Suprapubic skin (tissue), 4 donors: ENCODE data around the gene BLOC1S5. TPM values are rescaled to one million over a fixed set of nuclear protein-coding genes. Genes with fewer than 3 reads are reported as not detected.

Experiments used
- DNase-seq, 2 donors: peaks; one replicate each; pipeline ENCODE4 v3.0.0-alpha.2; 2019; ENCODE audit warnings: low spot score in 2 of 2
- H3K27ac ChIP-seq: fragments of 200-600 bp; sonication (generic); one replicate; pipeline ENCODE4 v1.5.1; 2019
- H3K27me3 ChIP-seq: fragments of 200-600 bp; sonication (generic); one replicate; pipeline ENCODE4 v1.5.1; 2019
- H3K36me3 ChIP-seq: fragments of 200-600 bp; sonication (generic); one replicate; pipeline ENCODE4 v1.5.1; 2019
- H3K4me1 ChIP-seq: fragments of 200-600 bp; sonication (generic); one replicate; pipeline ENCODE4 v1.5.1; 2019
- H3K4me3 ChIP-seq: fragments of 200-600 bp; sonication (generic); one replicate; pipeline ENCODE4 v1.5.1; 2019; ENCODE audit warnings: mild to moderate bottlenecking
- H3K9me3 ChIP-seq: fragments of 200-600 bp; sonication (generic); one replicate; pipeline ENCODE4 v1.5.1; 2019
- CTCF ChIP-seq, 2 donors: fragments of 200-600 bp in 1 of 2; fragments of 450-650 bp in 1 of 2; sonication (generic) in 1 of 2; IDR thresholded peaks; one replicate each; pipeline ENCODE4 v1.5.1; 2016 to 2019; ENCODE audit warnings: antibody characterized with exemption in 2 of 2, mild to moderate bottlenecking in 1 of 2, moderate library complexity in 1 of 2
- EP300 ChIP-seq: sonication (generic); formaldehyde crosslinking; IDR thresholded peaks from one replicate; pipeline ENCODE4 v1.6.1; 2017; ENCODE audit warnings: antibody characterized with exemption
- POLR2A ChIP-seq, 2 donors: fragments of 450-650 bp; IDR thresholded peaks; one replicate each; pipeline ENCODE4 v1.6.1; 2017; ENCODE audit warnings: antibody characterized with exemption in 2 of 2, mild to moderate bottlenecking in 2 of 2, moderate library complexity in 2 of 2
- POLR2AphosphoS5 ChIP-seq, 3 donors: sonication (generic); formaldehyde crosslinking; IDR thresholded peaks; one replicate each; pipeline ENCODE4 v1.6.1; 2017; ENCODE audit warnings: antibody characterized with exemption in 3 of 3
- WGBS: methylation state at CpG from one replicate; pipeline ENCODE4 v1.1.5; 2018; 5-methylcytosine and 5-hydroxymethylcytosine counted together
- total RNA-seq, 4 donors: library from RNA; depleted of rRNA; stranded (reverse); fragments of >200 nt; gene quantifications; one replicate each; pipeline ENCODE4 v1.1.0, GENCODE V29; 2016

BLOC1S5 gene
- total RNA-seq, 4 donors from 2014 or later: 9.1 to 13.6 (median 9.7) TPM

GRCh38 chr6:8087870-8088754 is 23.9 kb upstream of the BLOC1S5 start:
- no peak overlapping the region for H3K27ac ChIP-seq
- H3K27me3 ChIP-seq: no peaks in the 10 kb centered on the region

GRCh38 chr6:8086755-8087306 is 22.6 kb upstream of the BLOC1S5 start:
- H3K4me3 ChIP-seq: no peak overlapping the region
- DNase-seq: no peak
- H3K4me1 ChIP-seq: peaks cover 7% of the 10 kb centered on the region
- no peak overlapping the region for H3K27ac ChIP-seq
- H3K36me3 ChIP-seq: peaks cover 44% of the 10 kb centered on the region
- 91% methylated on average over 9 of the region's 9 CpGs for WGBS
- no peaks in the 10 kb centered on the region for H3K9me3 ChIP-seq
- no peaks in the 10 kb centered on the region for H3K27me3 ChIP-seq
- no peak for TF ChIP-seq EP300
- no peak for TF ChIP-seq CTCF (IDR thresholded peaks at IDR 0.05)
- no peak for TF ChIP-seq POLR2AphosphoS5 (IDR thresholded peaks at IDR 0.05)
- TF ChIP-seq POLR2A (IDR thresholded peaks at IDR 0.05): no peak

More at GRCh38 chr6:8087870-8088754, 23.9 kb upstream of the BLOC1S5 start:
- no peak overlapping the region for H3K4me3 ChIP-seq
- H3K36me3 ChIP-seq: peaks cover 47% of the 10 kb centered on the region
- no peak for DNase-seq
- TF ChIP-seq CTCF (IDR thresholded peaks at IDR 0.05) (no peak), EP300 (no peak), POLR2AphosphoS5 (IDR thresholded peaks at IDR 0.05) (no peak), POLR2A (IDR thresholded peaks at IDR 0.05) (no peak)
- no peaks in the 10 kb centered on the region for H3K9me3 ChIP-seq
- peaks cover 4% of the 10 kb centered on the region for H3K4me1 ChIP-seq
- 89% methylated on average over 5 of the region's 5 CpGs for WGBS

GRCh38 chr6:8085053-8085511 is 20.9 kb upstream of the BLOC1S5 start:
- whole genome bisulfite sequencing: 58% methylated on average over 2 of the region's 2 CpGs
- Histone ChIP-seq H3K4me1 (peaks cover 7% of the 10 kb centered on the region), H3K27me3 (no peaks in the 10 kb centered on the region), H3K4me3 (no peak overlapping the region), H3K9me3 (no peaks in the 10 kb centered on the region), H3K27ac (no peak overlapping the region), H3K36me3 (peaks cover 32% of the 10 kb centered on the region)
- no peak for DNase-seq
- TF ChIP-seq CTCF (IDR thresholded peaks at IDR 0.05) (no peak), POLR2AphosphoS5 (IDR thresholded peaks at IDR 0.05) (no peak)

- Histone ChIP-seq H3K4me1 (peaks cover 7% of the 10 kb centered on the region), H3K36me3 (peaks cover 30% of the 10 kb centered on the region), H3K27ac (no peak overlapping the region), H3K27me3 (no peaks in the 10 kb centered on the region), H3K4me3 (no peak overlapping the region), H3K9me3 (no peaks in the 10 kb centered on the region)
- no peak for TF ChIP-seq POLR2A (IDR thresholded peaks at IDR 0.05)
- no peak for TF ChIP-seq POLR2AphosphoS5 (IDR thresholded peaks at IDR 0.05)
- TF ChIP-seq CTCF (IDR thresholded peaks at IDR 0.05): no peak
- WGBS: 91% methylated on average over 4 of the region's 4 CpGs
- DNase-seq: no peak
Observed at GRCh38 chr6:8084586-8084985, 20.4 kb upstream of the BLOC1S5 start.
